ENCODE data around the gene CTNNA3.

CTNNA3 gene

DNA sequence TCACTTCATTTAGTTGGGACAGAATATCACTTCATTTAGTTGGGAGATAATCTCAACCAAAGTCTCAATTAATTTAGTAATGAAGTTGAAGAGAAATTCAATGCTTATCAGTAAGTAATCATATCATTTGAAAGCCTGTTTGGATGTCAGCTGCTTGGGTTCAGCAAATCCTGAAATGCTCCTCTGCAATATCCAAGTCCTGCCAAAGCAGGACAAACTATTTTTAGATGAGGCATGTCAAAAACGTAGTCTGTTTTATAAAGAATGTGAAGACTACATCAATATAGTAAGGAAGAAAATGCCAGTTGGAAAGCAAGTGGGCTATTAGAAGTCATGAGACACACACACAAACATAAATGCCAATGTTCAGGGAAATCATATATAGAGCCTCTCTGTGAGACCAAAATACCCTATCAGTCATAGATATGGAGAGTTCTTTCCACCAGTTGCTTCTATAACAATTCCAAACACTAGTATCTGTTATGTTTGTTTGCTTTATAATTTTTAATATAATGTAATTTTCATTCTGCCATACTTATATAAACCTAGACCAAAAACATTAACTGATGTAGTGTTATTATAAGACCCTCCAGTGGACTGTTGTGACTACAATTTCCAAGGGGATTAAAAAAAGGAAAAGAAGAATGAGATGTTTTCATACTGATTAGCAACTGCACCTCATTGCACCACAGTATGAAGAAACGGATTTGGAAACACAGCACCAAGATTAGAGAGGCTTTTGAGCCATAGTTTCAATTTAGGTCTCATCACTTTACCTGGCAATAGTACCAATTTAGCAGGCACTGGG, 609.5 kb downstream of the CTNNA3 start:
- TF ChIP-seq, protein P1, sequence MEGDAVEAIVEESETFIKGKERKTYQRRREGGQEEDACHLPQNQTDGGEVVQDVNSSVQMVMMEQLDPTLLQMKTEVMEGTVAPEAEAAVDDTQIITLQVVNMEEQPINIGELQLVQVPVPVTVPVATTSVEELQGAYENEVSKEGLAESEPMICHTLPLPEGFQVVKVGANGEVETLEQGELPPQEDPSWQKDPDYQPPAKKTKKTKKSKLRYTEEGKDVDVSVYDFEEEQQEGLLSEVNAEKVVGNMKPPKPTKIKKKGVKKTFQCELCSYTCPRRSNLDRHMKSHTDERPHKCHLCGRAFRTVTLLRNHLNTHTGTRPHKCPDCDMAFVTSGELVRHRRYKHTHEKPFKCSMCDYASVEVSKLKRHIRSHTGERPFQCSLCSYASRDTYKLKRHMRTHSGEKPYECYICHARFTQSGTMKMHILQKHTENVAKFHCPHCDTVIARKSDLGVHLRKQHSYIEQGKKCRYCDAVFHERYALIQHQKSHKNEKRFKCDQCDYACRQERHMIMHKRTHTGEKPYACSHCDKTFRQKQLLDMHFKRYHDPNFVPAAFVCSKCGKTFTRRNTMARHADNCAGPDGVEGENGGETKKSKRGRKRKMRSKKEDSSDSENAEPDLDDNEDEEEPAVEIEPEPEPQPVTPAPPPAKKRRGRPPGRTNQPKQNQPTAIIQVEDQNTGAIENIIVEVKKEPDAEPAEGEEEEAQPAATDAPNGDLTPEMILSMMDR (IDR thresholded peaks at IDR 0.05; ENCODE audit: low read depth, low read length) = no peak
- DNase-seq (ENCODE audit: low read depth in 2 of 2) = no peak
- H3K4me3 ChIP-seq (replicated peaks in 1 of 2; ENCODE audit: low read depth in 2 of 2, low read length in 2 of 2) = no peak overlapping the region

DNA sequence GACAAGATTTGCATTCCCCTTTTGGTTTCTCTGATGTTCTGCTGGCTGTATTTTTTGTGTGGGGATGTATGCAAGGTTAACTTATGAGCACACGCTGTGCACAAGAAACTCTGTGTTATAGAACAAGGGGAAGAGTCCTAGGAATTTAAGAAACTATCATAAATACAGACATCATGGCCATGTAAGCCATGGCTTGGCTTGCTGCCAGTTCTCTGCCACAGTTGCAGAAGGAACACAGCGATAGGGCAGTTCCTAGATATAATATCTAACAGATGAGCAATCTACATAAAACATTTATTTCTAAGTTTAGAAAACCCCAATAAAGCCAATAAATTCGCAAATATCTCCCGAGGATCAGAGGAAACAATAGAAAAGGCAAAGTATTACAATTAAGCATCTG, 616.9 kb downstream of the CTNNA3 start:
- TF ChIP-seq, protein P1 (IDR thresholded peaks at IDR 0.05; ENCODE audit: low read depth, low read length) = no peak
- peak; percentile 1 to 14 for DNase-seq (ENCODE audit: low read depth in 2 of 2)
- H3K4me3 ChIP-seq (replicated peaks in 1 of 2; ENCODE audit: low read depth in 2 of 2, low read length in 2 of 2) = no peak overlapping the region

DNA sequence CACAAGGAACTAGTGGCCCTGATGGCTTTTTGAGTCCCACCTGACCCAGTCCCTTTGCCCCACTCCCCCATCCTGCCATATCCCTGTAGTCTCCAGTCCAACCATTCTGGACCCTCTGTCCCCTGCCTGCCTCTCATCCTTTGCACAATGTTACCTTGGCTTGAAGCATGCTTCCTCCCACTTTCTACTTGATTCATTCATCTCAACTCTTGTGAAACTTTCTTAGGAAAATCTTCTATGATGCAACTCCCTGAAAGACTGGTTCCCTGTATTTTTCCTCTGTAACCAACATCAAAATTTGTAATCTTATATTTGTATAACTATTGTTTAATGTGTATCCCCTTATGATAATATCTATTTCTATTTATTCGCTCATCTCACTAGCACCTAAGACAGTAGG, 618.6 kb downstream of the CTNNA3 start:
- TF ChIP-seq, protein P1 (IDR thresholded peaks at IDR 0.05; ENCODE audit: low read depth, low read length) = no peak
- H3K4me3 ChIP-seq (replicated peaks in 1 of 2; ENCODE audit: low read depth in 2 of 2, low read length in 2 of 2) = no peak overlapping the region
- peak in 1 of 2 donors; percentile 26 for DNase-seq (ENCODE audit: low read depth in 2 of 2)

DNA sequence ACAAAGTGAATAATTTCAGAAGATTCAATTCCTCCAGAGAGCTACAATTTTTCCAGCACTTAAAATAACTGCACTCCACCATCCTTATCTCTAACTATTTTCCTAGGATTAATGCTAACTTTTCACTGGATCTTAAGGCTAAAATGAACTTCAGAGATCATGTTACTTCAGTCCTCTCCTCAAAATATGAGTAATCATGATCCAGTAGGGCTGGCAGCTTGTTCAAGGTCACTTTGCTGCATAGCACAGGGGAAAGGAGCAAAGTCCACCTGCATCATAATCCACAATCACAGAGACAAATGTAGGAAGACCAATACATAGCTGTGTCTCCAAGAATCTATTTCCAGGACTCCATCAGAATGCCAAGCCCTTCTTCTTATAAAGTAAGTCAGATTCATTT, 619.9 kb downstream of the CTNNA3 start:
- no peak overlapping the region for H3K4me3 ChIP-seq (replicated peaks in 1 of 2; ENCODE audit: low read depth in 2 of 2, low read length in 2 of 2)
- TF ChIP-seq, protein P1 (IDR thresholded peaks at IDR 0.05; ENCODE audit: low read depth, low read length) = no peak
- DNase-seq (ENCODE audit: low read depth in 2 of 2) = no peak

DNA sequence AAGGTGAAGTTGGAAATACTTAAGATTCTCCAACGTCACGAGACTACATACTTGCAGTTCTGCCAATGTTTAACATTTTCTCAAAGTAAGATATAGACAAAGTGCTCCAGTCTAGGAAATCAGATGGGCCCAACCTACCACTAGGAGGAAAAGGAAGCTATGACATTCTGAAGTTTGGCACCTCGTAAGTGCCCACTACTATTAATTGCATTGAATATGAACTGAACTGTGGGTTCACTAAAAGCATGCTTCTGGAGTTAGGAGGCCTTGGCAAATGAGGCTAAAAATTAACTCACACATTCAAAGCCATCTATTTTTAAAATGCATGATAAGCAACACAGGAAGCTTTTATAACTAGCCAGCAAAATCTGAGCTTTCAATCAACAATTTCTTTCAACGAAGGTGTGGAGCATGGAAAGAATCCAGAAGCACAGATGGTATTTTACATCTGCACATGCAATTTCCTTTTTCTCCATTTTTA, 620.5 kb downstream of the CTNNA3 start:
- H3K4me3 ChIP-seq (replicated peaks in 1 of 2; ENCODE audit: low read depth in 2 of 2, low read length in 2 of 2) = no peak overlapping the region
- TF ChIP-seq, protein P1 (IDR thresholded peaks at IDR 0.05; ENCODE audit: low read depth, low read length) = no peak
- DNase-seq (ENCODE audit: low read depth in 2 of 2) = no peak

DNA sequence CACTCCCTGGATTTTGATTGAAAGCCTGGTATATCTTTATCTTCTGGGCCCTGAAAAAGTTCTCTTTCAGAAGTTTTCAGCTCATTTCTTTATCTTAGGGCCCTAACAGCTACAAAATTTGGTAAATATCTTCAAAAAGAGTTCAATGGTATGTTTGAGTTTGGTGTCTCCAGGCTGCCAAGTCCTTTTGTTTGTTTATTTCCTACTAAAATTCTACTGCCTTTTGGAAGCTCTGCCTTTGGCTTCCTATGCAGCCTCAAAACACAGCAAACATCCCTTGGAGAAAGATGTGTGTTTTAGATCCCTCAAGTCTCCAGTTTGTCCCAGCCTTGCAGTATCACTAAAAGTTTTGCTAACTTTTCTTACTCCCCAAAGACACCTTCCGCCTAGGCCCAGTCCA, 623.3 kb downstream of the CTNNA3 start:
- TF ChIP-seq, protein P1 (IDR thresholded peaks at IDR 0.05; ENCODE audit: low read depth, low read length) = no peak
- DNase-seq (ENCODE audit: low read depth in 2 of 2) = no peak
- H3K4me3 ChIP-seq (replicated peaks in 1 of 2; ENCODE audit: low read depth in 2 of 2, low read length in 2 of 2) = no peak overlapping the region
